Measurements from ENCODE around the gene ADARB1. TPM values are rescaled to one million over a fixed set of nuclear protein-coding genes. Genes with fewer than 3 reads are reported as not detected.

Gene ADARB1
- total and polyA plus RNA-seq, 2 of the 4 experiments (the other 2 are of a cell fraction) = 39.8 to 47.3 TPM

GRCh38 chr21:45215213-45215612 is 140.8 kb downstream of the ADARB1 start:
- Histone ChIP-seq H3K4me1 (ENCODE audit: control insufficient read depth, insufficient read depth, low read length) (peaks cover 6% of the 10 kb centered on the region), H3K23ac (ENCODE audit: low read depth, low read length) (no peak overlapping the region)
- no CpG with 5 or more reads among the region's 2 CpGs for WGBS, 2 experiments (ENCODE audit: extremely low coverage in 2 of 2, insufficient read length in 1 of 2)

More at GRCh38 chr21:45215213-45215612, 140.8 kb downstream of the ADARB1 start:
- H2AK5ac ChIP-seq (ENCODE audit: low read depth, low read length) = no peak overlapping the region
- ATAC-seq (ENCODE audit: low read depth) (no peak), DNase-seq (no peak)
- TF ChIP-seq FOS (IDR thresholded peaks at IDR 0.05; ENCODE audit: low read depth, low read length) (no peak), MAFK (IDR thresholded peaks at IDR 0.05; ENCODE audit: low read depth, low read length) (peak; percentile 99)
- H3K4me2 ChIP-seq (ENCODE audit: low read depth, low read length) = no peak overlapping the region
- intact Hi-C loops (cut with micrococcal nuclease) (no loop called here), dilution Hi-C loops (cut with HindIII; ENCODE audit: low sequenced_read_pairs, unreplicated experiment) (no loop called here), in situ Hi-C loops (cut with MboI; ENCODE audit: low sequenced_read_pairs) (no loop called here)
- no peak overlapping the region for H2BK20ac ChIP-seq (ENCODE audit: low read depth, low read length)
- CTCF ChIA-PET = no interaction called here
- no peak overlapping the region for H4K91ac ChIP-seq (ENCODE audit: insufficient read depth, low read depth, low read length)
- H3K9me3 ChIP-seq (ENCODE audit: control insufficient read depth, insufficient read depth, low read length) = peaks cover 2% of the 10 kb centered on the region; the same call in 1 of the 2 replicates
- H3K4ac ChIP-seq (ENCODE audit: low read depth, low read length) = no peak overlapping the region
- H3K79me1 ChIP-seq (ENCODE audit: low read depth in 1 of 2, low read length in 2 of 2) = peaks cover 31 to 43% of the 10 kb centered on the region in 2 experiments
- H3K14ac ChIP-seq (replicated peaks; ENCODE audit: low read depth, low read length) = no peak overlapping the region
- H2BK15ac ChIP-seq (ENCODE audit: low read depth, low read length) = no peak overlapping the region
- no peak overlapping the region for H3K18ac ChIP-seq (ENCODE audit: low read depth, low read length)
- peaks cover 11% of the 10 kb centered on the region for H3K9me1 ChIP-seq (ENCODE audit: insufficient read depth, low read length)
- H4K5ac ChIP-seq (ENCODE audit: low read depth, low read length) = no peak overlapping the region
- peaks cover 36% of the 10 kb centered on the region for H3K36me3 ChIP-seq (ENCODE audit: control insufficient read depth, insufficient read depth, low read length)
- H3K9ac ChIP-seq (ENCODE audit: low read depth, low read length) = no peak overlapping the region
- H2BK120ac ChIP-seq (ENCODE audit: low read depth, low read length) = no peak overlapping the region
- no peaks in the 10 kb centered on the region for H3K27me3 ChIP-seq (ENCODE audit: control insufficient read depth, insufficient read depth, low read length)
- H3K4me3 ChIP-seq (ENCODE audit: insufficient read depth, low read depth, low read length) = no peak overlapping the region
- H2AK9ac ChIP-seq (replicated peaks; ENCODE audit: low read depth, low read length, poor library complexity) = no peak overlapping the region
- H4K8ac ChIP-seq (ENCODE audit: low read depth in 2 of 2, low read length in 2 of 2) = no peak overlapping the region
- H3K56ac ChIP-seq (ENCODE audit: extremely low read depth, insufficient read depth, low read length) = no peak overlapping the region
- no peak overlapping the region for H2BK5ac ChIP-seq (ENCODE audit: low read depth, low read length, poor library complexity, severe bottlenecking)
- H3K27ac ChIP-seq (ENCODE audit: insufficient read depth, low read length) = no peak overlapping the region
- no TSS peak for BruUV-seq (replicated peaks)
- peaks cover 16% of the 10 kb centered on the region; the same call in 1 of the 2 replicates for H4K20me1 ChIP-seq (ENCODE audit: insufficient read depth, low read length)
- H2AFZ ChIP-seq (replicated peaks; ENCODE audit: low read length, poor library complexity) = no peak overlapping the region
- POLR2A ChIA-PET (ENCODE audit: unreplicated experiment) = no interaction called here

Data from IMR-90 (cell line).